Adrenal gland (tissue), 5 donors: Measurements from ENCODE around the gene CNTN4.

Source experiments
- POLR2A ChIP-seq, 2 donors: fragments of 450-650 bp; IDR thresholded peaks; one replicate each; pipeline ENCODE4 v1.6.1; 2017; ENCODE audit warnings: antibody characterized with exemption in 2 of 2, mild to moderate bottlenecking in 2 of 2, moderate library complexity in 1 of 2
- TF ChIP-seq, protein P1 (sequence below), 6 experiments: fragments of 450-650 bp in 4 of 6; fragments of 200-600 bp in 2 of 6; sonication (generic) in 1 of 6; IDR thresholded peaks; 1 replicate in 5 of 6; 2 replicates in 1 of 6; pipeline versions ENCODE4 v1.5.1 to v1.8.0; 2016 to 2021; ENCODE audit warnings: antibody characterized with exemption in 6 of 6, mild to moderate bottlenecking in 2 of 6, moderate library complexity in 1 of 6
- donor health status: DM: no; HTN: no; CAD: no.

DNA sequence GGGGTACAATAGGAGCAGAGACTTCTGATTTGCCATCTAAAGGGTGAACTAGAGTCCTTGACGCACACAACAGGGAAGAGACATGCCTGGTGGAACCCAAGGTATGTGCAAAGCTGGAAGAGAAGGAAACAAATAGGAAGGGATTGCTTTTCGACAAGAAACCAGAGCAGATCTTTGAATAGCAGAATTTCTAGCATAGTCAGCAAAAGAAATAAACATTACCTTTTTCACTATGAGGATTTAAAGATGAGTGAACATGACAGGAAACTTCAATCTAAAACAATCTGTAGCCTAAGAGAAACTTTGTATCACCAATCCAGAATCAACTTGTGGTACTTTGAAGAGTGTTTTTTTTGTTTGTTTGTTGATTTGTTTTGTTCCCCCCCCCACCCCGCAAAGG, 1006.6 kb downstream of the CNTN4 start:
- TF ChIP-seq, protein P1, sequence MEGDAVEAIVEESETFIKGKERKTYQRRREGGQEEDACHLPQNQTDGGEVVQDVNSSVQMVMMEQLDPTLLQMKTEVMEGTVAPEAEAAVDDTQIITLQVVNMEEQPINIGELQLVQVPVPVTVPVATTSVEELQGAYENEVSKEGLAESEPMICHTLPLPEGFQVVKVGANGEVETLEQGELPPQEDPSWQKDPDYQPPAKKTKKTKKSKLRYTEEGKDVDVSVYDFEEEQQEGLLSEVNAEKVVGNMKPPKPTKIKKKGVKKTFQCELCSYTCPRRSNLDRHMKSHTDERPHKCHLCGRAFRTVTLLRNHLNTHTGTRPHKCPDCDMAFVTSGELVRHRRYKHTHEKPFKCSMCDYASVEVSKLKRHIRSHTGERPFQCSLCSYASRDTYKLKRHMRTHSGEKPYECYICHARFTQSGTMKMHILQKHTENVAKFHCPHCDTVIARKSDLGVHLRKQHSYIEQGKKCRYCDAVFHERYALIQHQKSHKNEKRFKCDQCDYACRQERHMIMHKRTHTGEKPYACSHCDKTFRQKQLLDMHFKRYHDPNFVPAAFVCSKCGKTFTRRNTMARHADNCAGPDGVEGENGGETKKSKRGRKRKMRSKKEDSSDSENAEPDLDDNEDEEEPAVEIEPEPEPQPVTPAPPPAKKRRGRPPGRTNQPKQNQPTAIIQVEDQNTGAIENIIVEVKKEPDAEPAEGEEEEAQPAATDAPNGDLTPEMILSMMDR (IDR thresholded peaks at IDR 0.05) = no peak
- no peak for TF ChIP-seq POLR2A (IDR thresholded peaks at IDR 0.05)
